Colonic mucosa (tissue), 4 donors: ENCODE data around the gene GPM6B. TPM values are rescaled to one million over a fixed set of nuclear protein-coding genes. Genes with fewer than 3 reads are reported as not detected.

Experiments used
- DNase-seq: peaks from one replicate; pipeline ENCODE4 v3.0.0-alpha.2; 2020
- H3K27ac ChIP-seq: fragments of 200-600 bp; one replicate; pipeline ENCODE4 v1.8.0; 2021
- H3K27me3 ChIP-seq: fragments of 200-600 bp; one replicate; pipeline ENCODE4 v1.8.0; 2021
- H3K36me3 ChIP-seq: fragments of 200-600 bp; one replicate; pipeline ENCODE4 v1.8.0; 2021
- H3K4me1 ChIP-seq: fragments of 200-600 bp; one replicate; pipeline ENCODE4 v1.8.0; 2021; ENCODE audit warnings: mild to moderate bottlenecking
- H3K4me3 ChIP-seq: fragments of 200-600 bp; one replicate; pipeline ENCODE4 v1.8.0; 2021
- H3K9ac ChIP-seq, 2 donors: one replicate each; pipeline ENCODE4 v1.7.0; 2013; ENCODE audit warnings: control low read depth in 2 of 2, low read depth in 2 of 2, low read length in 2 of 2
- H3K9me3 ChIP-seq: fragments of 200-600 bp; one replicate; pipeline ENCODE4 v1.8.0; 2021
- intact Hi-C: fragments of 100-400 bp; cut with DNase I; formaldehyde crosslinking; loops from one replicate; pipeline ENCODE4 v1.14.1; 2022
- total RNA-seq, 2 donors: library from RNA; stranded (reverse); fragmentation: NEBNext Ultra II Directional in 1 of 2; extraction: Animal tissue kit (Norgen Biotek cat#: 25700) in 1 of 2; gene quantifications; one replicate each; pipeline ENCODE4 v1.2.1, GENCODE V29; 2021
- TF ChIP-seq, protein P1 (sequence below): fragments of 200-600 bp; IDR thresholded peaks from one replicate; pipeline ENCODE4 v1.8.0; 2022; ENCODE audit warnings: antibody characterized with exemption, mild to moderate bottlenecking
- donor health status: healthy.
- donor health status: DM: no; HTN: no; CAD: no.
- donor health status: DM: no; HTN: no; CAD: no.

GPM6B gene
- total RNA-seq, 2 donors from 2014 or later: 2.7 to 8.6 TPM

DNA sequence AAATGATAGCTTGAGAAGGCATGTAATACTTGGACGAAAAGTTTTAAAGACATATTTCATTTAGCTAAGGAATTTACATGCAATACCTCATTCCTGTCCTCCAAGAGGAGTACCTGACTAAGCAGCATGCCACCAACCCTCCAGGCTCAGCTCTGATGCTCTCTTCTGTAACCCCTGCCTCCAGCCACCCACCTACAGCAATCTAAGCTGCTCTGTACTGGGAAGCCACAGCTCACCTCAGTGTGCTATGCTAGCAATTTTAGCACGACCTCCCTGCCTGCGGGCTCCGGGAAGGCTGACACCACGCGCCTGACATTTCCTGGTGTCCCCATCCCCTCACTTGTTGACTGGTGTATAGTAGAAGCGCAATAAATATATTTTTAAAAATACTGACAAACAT lies 23.2 kb upstream of the GPM6B start:
- Histone ChIP-seq H3K27ac (no peak overlapping the region), H3K9ac (no peak overlapping the region), H3K4me1 (no peaks in the 10 kb centered on the region), H3K4me3 (no peak overlapping the region), H3K36me3 (no peaks in the 10 kb centered on the region), H3K27me3 (no peaks in the 10 kb centered on the region), H3K9me3 (no peaks in the 10 kb centered on the region)
- intact Hi-C loops: no loop called here
- TF ChIP-seq, protein P1, sequence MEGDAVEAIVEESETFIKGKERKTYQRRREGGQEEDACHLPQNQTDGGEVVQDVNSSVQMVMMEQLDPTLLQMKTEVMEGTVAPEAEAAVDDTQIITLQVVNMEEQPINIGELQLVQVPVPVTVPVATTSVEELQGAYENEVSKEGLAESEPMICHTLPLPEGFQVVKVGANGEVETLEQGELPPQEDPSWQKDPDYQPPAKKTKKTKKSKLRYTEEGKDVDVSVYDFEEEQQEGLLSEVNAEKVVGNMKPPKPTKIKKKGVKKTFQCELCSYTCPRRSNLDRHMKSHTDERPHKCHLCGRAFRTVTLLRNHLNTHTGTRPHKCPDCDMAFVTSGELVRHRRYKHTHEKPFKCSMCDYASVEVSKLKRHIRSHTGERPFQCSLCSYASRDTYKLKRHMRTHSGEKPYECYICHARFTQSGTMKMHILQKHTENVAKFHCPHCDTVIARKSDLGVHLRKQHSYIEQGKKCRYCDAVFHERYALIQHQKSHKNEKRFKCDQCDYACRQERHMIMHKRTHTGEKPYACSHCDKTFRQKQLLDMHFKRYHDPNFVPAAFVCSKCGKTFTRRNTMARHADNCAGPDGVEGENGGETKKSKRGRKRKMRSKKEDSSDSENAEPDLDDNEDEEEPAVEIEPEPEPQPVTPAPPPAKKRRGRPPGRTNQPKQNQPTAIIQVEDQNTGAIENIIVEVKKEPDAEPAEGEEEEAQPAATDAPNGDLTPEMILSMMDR: no peak
- no peak for DNase-seq

DNA sequence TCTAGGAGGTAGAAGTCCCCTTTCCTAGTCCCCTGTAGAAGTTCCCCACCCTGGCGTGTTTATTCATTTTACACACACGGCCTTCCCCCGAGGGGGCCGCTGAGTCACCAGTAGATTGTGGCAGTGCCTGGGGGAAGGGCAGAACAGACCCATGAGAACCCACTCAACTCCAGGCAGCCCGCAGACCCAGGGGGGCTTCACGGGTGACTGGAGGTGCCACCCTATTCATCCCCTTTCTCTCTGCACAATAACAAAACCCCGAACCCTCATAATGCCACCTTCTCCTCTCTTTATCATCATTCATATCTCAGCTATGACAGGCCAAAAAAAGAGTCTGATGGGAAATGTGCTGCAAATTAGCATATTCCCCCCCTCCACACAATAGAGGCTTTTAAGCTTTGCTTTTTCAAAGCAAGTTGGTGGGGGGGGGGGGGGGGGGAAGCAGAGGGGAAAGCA lies 20.4 kb upstream of the GPM6B start:
- TF ChIP-seq, protein P1: no peak
- no peaks in the 10 kb centered on the region for H3K27me3 ChIP-seq
- H3K27ac ChIP-seq: no peak overlapping the region
- no peak for DNase-seq
- intact Hi-C loops: no loop called here
- H3K36me3 ChIP-seq: no peaks in the 10 kb centered on the region
- no peak overlapping the region for H3K9ac ChIP-seq
- H3K4me1 ChIP-seq: no peaks in the 10 kb centered on the region
- no peak overlapping the region for H3K4me3 ChIP-seq
- H3K9me3 ChIP-seq: no peaks in the 10 kb centered on the region

DNA sequence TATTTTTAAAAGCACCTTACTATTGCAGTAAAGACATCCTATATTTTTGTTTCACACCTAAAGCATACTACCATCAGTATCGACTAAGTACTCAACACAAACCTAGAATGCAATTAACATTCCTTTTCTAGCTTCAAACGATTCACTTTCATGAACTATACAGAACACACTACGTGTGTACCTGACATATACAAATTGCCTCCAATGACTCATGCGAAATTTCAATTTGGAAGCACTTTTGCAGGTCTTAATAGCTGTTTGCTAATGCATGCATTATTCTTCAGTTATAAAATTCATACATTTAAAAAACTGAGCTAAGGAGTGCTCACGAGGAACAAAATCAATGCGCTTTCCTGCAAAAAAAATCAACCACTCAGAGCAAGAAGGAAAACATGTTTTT lies 19.7 kb upstream of the GPM6B start:
- Histone ChIP-seq H3K27ac (no peak overlapping the region), H3K9ac (no peak overlapping the region), H3K9me3 (no peaks in the 10 kb centered on the region), H3K4me1 (no peaks in the 10 kb centered on the region), H3K36me3 (no peaks in the 10 kb centered on the region), H3K27me3 (no peaks in the 10 kb centered on the region), H3K4me3 (no peak overlapping the region)
- no peak for DNase-seq
- TF ChIP-seq, protein P1: no peak
- intact Hi-C loops: no loop called here

DNA sequence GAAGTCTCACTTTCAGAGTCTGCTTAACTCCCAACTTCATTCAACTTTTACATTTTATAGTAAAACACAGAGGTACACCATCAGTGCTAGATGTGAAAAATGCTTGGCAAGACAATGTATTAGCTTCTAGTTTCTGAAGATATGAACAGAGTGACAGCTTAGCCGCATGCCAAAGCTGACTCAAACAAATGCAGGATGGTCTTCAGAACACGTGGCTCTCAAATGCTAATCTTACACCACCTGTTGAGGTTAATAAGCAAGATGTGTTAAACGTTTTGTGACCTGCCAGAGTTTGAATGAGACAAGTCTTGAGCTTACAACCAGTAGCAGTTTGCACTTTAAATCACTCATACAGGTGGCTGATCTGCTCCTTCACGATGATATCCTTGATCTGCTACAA lies 18.9 kb upstream of the GPM6B start:
- Histone ChIP-seq H3K27me3 (no peaks in the 10 kb centered on the region), H3K9ac (no peak overlapping the region)

DNA sequence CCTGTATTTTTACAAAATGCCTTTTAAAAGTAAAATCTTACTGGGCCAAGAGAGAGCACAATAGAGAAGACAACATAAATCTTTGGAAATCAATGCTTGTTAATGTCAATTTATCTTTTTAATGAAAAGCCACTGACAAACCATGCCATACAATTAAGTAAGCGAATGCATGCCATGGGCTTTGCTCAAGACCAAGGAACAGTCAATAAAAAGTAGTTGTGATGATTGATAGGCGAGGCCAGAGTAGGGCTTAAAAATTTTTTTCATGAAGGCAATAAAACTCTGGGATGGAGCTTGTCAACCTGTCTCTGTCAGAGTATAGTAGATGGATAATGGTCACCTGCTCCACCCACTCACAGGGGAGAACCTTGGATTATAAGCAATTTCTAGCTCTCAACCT lies 17.5 kb upstream of the GPM6B start:
- DNase-seq: no peak
- Histone ChIP-seq H3K27ac (no peak overlapping the region), H3K9me3 (no peaks in the 10 kb centered on the region), H3K4me3 (no peak overlapping the region), H3K36me3 (no peaks in the 10 kb centered on the region), H3K9ac (no peak overlapping the region), H3K4me1 (no peaks in the 10 kb centered on the region), H3K27me3 (no peaks in the 10 kb centered on the region)
- intact Hi-C loops: no loop called here
- TF ChIP-seq, protein P1: no peak

More for the DNA sequence above, 18.9 kb upstream of the GPM6B start:
- H3K27ac ChIP-seq: no peak overlapping the region
- no peaks in the 10 kb centered on the region for H3K9me3 ChIP-seq
- no peaks in the 10 kb centered on the region for H3K4me1 ChIP-seq
- H3K4me3 ChIP-seq: no peak overlapping the region
- no peak for DNase-seq
- TF ChIP-seq, protein P1: no peak
- H3K36me3 ChIP-seq: no peaks in the 10 kb centered on the region
- intact Hi-C loops: no loop called here

DNA sequence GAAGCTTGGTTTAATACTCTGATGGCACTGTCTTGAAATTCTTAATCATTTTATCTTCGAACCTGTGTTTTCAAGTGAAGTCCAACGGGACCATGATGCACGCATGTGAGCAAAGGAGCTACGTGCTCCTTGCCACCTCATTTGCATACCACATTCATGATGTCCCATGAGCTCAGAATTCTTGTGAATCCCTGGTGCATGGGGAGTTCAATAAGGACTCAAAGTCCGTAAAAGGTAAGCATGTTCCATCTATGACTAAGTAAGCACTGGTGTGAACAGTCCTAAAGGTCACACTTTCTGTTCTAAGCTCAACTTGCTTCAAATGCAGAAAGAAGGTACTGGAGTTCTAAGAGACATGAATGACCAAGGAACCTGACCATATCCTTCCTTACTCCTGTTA lies 13.1 kb upstream of the GPM6B start:
- DNase-seq: no peak
- no peaks in the 10 kb centered on the region for H3K4me1 ChIP-seq
- H3K36me3 ChIP-seq: no peaks in the 10 kb centered on the region
- H3K4me3 ChIP-seq: no peak overlapping the region
- H3K27me3 ChIP-seq: no peaks in the 10 kb centered on the region
- TF ChIP-seq, protein P1: no peak
- no peak overlapping the region for H3K9ac ChIP-seq
- intact Hi-C loops: no loop called here
- no peaks in the 10 kb centered on the region for H3K9me3 ChIP-seq
- no peak overlapping the region for H3K27ac ChIP-seq
